Measurements from ENCODE around the gene SOS1.
"Not testable (repeated sequence)": the region's sequence is repeated elsewhere in the genome, so short reads cannot be mapped to it uniquely, and the experiment has no call there.

The SOS1 gene

GRCh38 chr2:39099870-39100728, 20.8 kb downstream of the SOS1 start:
- no peak for DNase-seq (ENCODE audit: low read depth)

GRCh38 chr2:39099310-39099869, 21.5 kb downstream of the SOS1 start:
- DNase-seq (ENCODE audit: low read depth), result no peak

GRCh38 chr2:39095624-39096023, 25.2 kb downstream of the SOS1 start:
- no peak for DNase-seq (ENCODE audit: low read depth)

GRCh38 chr2:39094717-39095363, 26.0 kb downstream of the SOS1 start:
- peak; percentile 35 for DNase-seq (ENCODE audit: low read depth)

GRCh38 chr2:39093218-39093898, 27.5 kb downstream of the SOS1 start:
- no peak for DNase-seq (ENCODE audit: low read depth)

- DNase-seq (ENCODE audit: low read depth), result no peak
Observed at GRCh38 chr2:39091543-39091942, 29.3 kb downstream of the SOS1 start.

- no peak for DNase-seq (ENCODE audit: low read depth)
Observed at GRCh38 chr2:39091063-39091462, 29.8 kb downstream of the SOS1 start.

GRCh38 chr2:39080152-39080551, 40.7 kb downstream of the SOS1 start:
- DNase-seq (ENCODE audit: low read depth), result no peak

- DNase-seq (ENCODE audit: low read depth), result no peak
Observed at GRCh38 chr2:39069890-39070465, 50.9 kb downstream of the SOS1 start.

GRCh38 chr2:39069136-39069515, 51.7 kb downstream of the SOS1 start:
- no peak for DNase-seq (ENCODE audit: low read depth)

GRCh38 chr2:39068299-39069135, 52.3 kb downstream of the SOS1 start:
- DNase-seq (ENCODE audit: low read depth), result no peak

- DNase-seq (ENCODE audit: low read depth), result no peak
Observed at GRCh38 chr2:39065616-39066015, 55.2 kb downstream of the SOS1 start.

GRCh38 chr2:39062320-39062719, 58.5 kb downstream of the SOS1 start:
- DNase-seq (ENCODE audit: low read depth), result no peak

- DNase-seq (ENCODE audit: low read depth), result no peak
Observed at GRCh38 chr2:39061280-39061679, 59.6 kb downstream of the SOS1 start.

GRCh38 chr2:39059366-39059952, 61.4 kb downstream of the SOS1 start:
- DNase-seq (ENCODE audit: low read depth), result peak; percentile 10

GRCh38 chr2:39058101-39058500, 62.8 kb downstream of the SOS1 start:
- DNase-seq (ENCODE audit: low read depth), result no peak

- DNase-seq (ENCODE audit: low read depth), result not testable (repeated sequence)
Observed at GRCh38 chr2:39052665-39053064, 68.2 kb downstream of the SOS1 start.

GRCh38 chr2:39050109-39050508, 70.7 kb downstream of the SOS1 start:
- DNase-seq (ENCODE audit: low read depth), result no peak

- no peak for DNase-seq (ENCODE audit: low read depth)
Observed at GRCh38 chr2:39039072-39039471, 81.8 kb downstream of the SOS1 start.

- no peak for DNase-seq (ENCODE audit: low read depth)
Observed at GRCh38 chr2:39033980-39034379, 86.9 kb downstream of the SOS1 start.

- no peak for DNase-seq (ENCODE audit: low read depth)
Observed at GRCh38 chr2:39027421-39027820, 93.4 kb downstream of the SOS1 start.

Data from GM04504 (cell line).